Measurements from ENCODE around the gene GABPB1. TPM values are rescaled to one million over a fixed set of nuclear protein-coding genes. Genes with fewer than 3 reads are reported as not detected.

The GABPB1 gene
- total and polyA plus RNA-seq, 10 of the 15 experiments (the other 5 are each of a cell fraction or from before 2014, with no cell fraction given), result 13.9 to 48.2 (median 39.8) TPM

DNA sequence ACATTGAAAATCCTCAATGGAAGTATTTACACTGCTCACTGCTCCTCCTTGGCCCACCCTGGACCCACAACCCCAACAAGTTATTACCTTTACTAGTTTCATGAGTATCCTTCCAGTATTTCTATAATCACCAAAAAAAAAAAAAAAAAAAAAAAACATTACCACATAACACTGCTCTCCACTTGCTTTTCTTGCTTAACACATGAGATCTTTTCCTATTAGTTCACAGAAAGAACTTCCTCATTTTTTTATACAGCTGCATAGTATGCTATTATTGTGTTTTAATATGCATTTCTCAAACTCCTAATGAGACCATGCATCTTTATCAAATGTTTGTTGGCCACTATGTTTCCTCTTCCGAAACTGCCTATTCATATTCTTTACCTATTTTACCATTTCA is 14.6 kb downstream of the GABPB1 start:
- no peak for TF ChIP-seq ZZZ3 (IDR thresholded peaks at IDR 0.05; ENCODE audit: control insufficient read depth, insufficient read length, low read depth)
- TF ChIP-seq PAX8 (IDR thresholded peaks at IDR 0.05), result no peak
- 0 out of 2 replicates have a peak, but pooled peaks have one; percentile 33 for TF ChIP-seq ZNF384 (IDR thresholded peaks at IDR 0.05; ENCODE audit: borderline replicate concordance, low read depth, low read length)
- no peaks in the 10 kb centered on the region for H3K27me3 ChIP-seq (replicated peaks in 1 of 2; ENCODE audit: control insufficient read depth in 2 of 2, insufficient read depth in 2 of 2, low read length in 1 of 2)
- WGBS (ENCODE audit: insufficient coverage, insufficient replicate concordance, low lambda C conversion rate, missing lambda C conversion rate), result 100% methylated on average over 1 of the region's 1 CpG
- no peak for ATAC-seq
- CTCF ChIA-PET, result interaction anchor here (1.6 to 2.8 kb wide), 2 partner anchors 10 to 25 kb away, joined by 5 to 15 read pairs; no protein-coding TSS in a partner anchor
- no peaks in the 10 kb centered on the region; a peak in 1 of 4 replicates for H3K36me3 ChIP-seq (ENCODE audit: control insufficient read depth in 2 of 2, insufficient read depth in 2 of 2, low read length in 1 of 2)
- H3K9me3 ChIP-seq (replicated peaks; ENCODE audit: control insufficient read depth, insufficient read depth, low read length), result no peaks in the 10 kb centered on the region
- no peak for DNase-seq (ENCODE audit: low read depth, low spot score)
- intact Hi-C loops (cut with micrococcal nuclease; ENCODE audit: unreplicated experiment) (no loop called here), in situ Hi-C loops (cut with MboI) (no loop called here)
- no peak for FAIRE-seq
- SMC1A ChIA-PET (ENCODE audit: uncharacterized antibody, unreplicated experiment), result interaction anchor here (0.6 to 1.6 kb wide), 3 partner anchors 10 to 88 kb away, joined by 3 to 5 read pairs (median 4); no protein-coding TSS in a partner anchor
- no peak overlapping the region for H3K9ac ChIP-seq (ENCODE audit: control insufficient read depth, insufficient read depth, low read length)
- H2AFZ ChIP-seq (ENCODE audit: control insufficient read depth, low read depth, low read length), result no peak overlapping the region
- RAD21 ChIA-PET (ENCODE audit: unreplicated experiment), result no interaction called here
- no peaks in the 10 kb centered on the region for H3K4me1 ChIP-seq (ENCODE audit: control insufficient read depth, insufficient read depth, low read length)
- H3K79me2 ChIP-seq (ENCODE audit: control insufficient read depth, insufficient read depth, low read length), result peaks cover 14% of the 10 kb centered on the region
- POLR2A ChIA-PET, result no interaction called here
- BruUV-seq (replicated peaks), result no TSS peak
- no peak overlapping the region for H3K4me2 ChIP-seq (ENCODE audit: control insufficient read depth, insufficient read depth)
- no peaks in the 10 kb centered on the region for H4K20me1 ChIP-seq (ENCODE audit: control insufficient read depth, insufficient read depth)
- no peak overlapping the region for H3K27ac ChIP-seq (ENCODE audit: control insufficient read depth, insufficient read depth)
- no peak overlapping the region for H3K4me3 ChIP-seq

DNA sequence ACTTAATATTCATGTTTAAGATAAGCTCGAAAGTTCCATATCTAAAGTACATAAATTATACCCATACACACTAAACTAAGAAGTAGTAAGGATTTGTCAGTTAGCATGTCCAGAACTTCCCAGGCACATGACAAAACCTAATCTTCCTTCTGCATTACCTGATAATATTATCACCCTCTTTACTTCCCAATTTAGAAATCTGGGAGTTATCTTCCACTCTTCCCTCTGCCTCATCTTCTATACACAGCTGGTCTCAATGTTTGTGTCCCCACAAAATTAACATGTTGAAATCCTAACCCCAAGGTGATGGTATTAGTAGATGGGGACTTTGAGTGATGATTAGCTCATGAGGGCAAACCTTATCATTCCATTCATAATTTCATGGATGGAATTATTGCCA is 15.3 kb downstream of the GABPB1 start:
- SMC1A ChIA-PET (ENCODE audit: uncharacterized antibody, unreplicated experiment), result interaction anchor here (0.5 to 2.9 kb wide), 8 partner anchors 9 to 355 kb away, joined by 3 to 7 read pairs (median 4); no protein-coding TSS in a partner anchor
- POLR2A ChIA-PET, result interaction anchor here (0.7 to 2.7 kb wide), 3 partner anchors 10 to 11 kb away, joined by 4 to 20 read pairs (median 6); no protein-coding TSS in a partner anchor
- CTCF ChIA-PET, result interaction anchor here (0.5 to 2.8 kb wide), 6 partner anchors 10 to 1253 kb away, joined by 3 to 15 read pairs (median 3); no protein-coding TSS in a partner anchor
- Histone ChIP-seq H3K9me3 (replicated peaks; ENCODE audit: control insufficient read depth, insufficient read depth, low read length) (no peaks in the 10 kb centered on the region), H4K20me1 (ENCODE audit: control insufficient read depth, insufficient read depth) (no peaks in the 10 kb centered on the region), H3K4me1 (ENCODE audit: control insufficient read depth, insufficient read depth, low read length) (no peaks in the 10 kb centered on the region), H3K36me3 (ENCODE audit: control insufficient read depth in 2 of 2, insufficient read depth in 2 of 2, low read length in 1 of 2) (no peaks in the 10 kb centered on the region; a peak in 1 of 4 replicates), H3K4me2 (ENCODE audit: control insufficient read depth, insufficient read depth) (no peak overlapping the region), H3K27ac (ENCODE audit: control insufficient read depth, insufficient read depth) (no peak overlapping the region), H2AFZ (ENCODE audit: control insufficient read depth, low read depth, low read length) (no peak overlapping the region), H3K79me2 (ENCODE audit: control insufficient read depth, insufficient read depth, low read length) (peaks cover 10% of the 10 kb centered on the region), H3K4me3 (no peak overlapping the region), H3K9ac (ENCODE audit: control insufficient read depth, insufficient read depth, low read length) (no peak overlapping the region), H3K27me3 (replicated peaks in 1 of 2; ENCODE audit: control insufficient read depth in 2 of 2, insufficient read depth in 2 of 2, low read length in 1 of 2) (no peaks in the 10 kb centered on the region)
- RAD21 ChIA-PET (ENCODE audit: unreplicated experiment), result interaction anchor here (2.5 kb wide), 1 partner anchor 11 kb away, joined by 10 read pairs; no protein-coding TSS in a partner anchor
- ATAC-seq, result no peak
- intact Hi-C loops (cut with micrococcal nuclease; ENCODE audit: unreplicated experiment) (no loop called here), in situ Hi-C loops (cut with MboI) (no loop called here)
- no TSS peak for BruUV-seq (replicated peaks)
- WGBS (ENCODE audit: insufficient coverage, insufficient replicate concordance, low lambda C conversion rate, missing lambda C conversion rate), result 97% methylated on average over 1 of the region's 1 CpG
- no peak for TF ChIP-seq TARDBP (IDR thresholded peaks at IDR 0.05; ENCODE audit: borderline replicate concordance)
- no peak for TF ChIP-seq NR2C2 (IDR thresholded peaks at IDR 0.05; ENCODE audit: borderline replicate concordance, control insufficient read depth, insufficient read length, low read depth)
- no peak for TF ChIP-seq ESRRA (IDR thresholded peaks at IDR 0.05; ENCODE audit: low read length)
- TF ChIP-seq RAD21 (IDR thresholded peaks at IDR 0.05; ENCODE audit: insufficient read depth, low read depth, low read length), result no peak
- FAIRE-seq, result peak; percentile 54
- DNase-seq (ENCODE audit: low read depth, low spot score), result no peak

Data from GM12878 (cell line).